Cerebellar cortex (tissue), 1 donor: ENCODE data around the gene APBB1.

Experiments used
- DNase-seq: peaks from one replicate; pipeline ENCODE4 v3.0.0-alpha.2; 2015; ENCODE audit warnings: low spot score

The APBB1 gene

GRCh38 chr11:6391537-6392134, 27.3 kb downstream of the APBB1 start:
- DNase-seq: no peak

- DNase-seq: no peak
Observed at GRCh38 chr11:6390718-6391469, 28.0 kb downstream of the APBB1 start.

GRCh38 chr11:6389905-6390717, 28.8 kb downstream of the APBB1 start, which contains the start of gene SMPD1:
TSS of gene SMPD1 (plus strand) at chr11:6390474. CDS start at chr11:6390599, 125 bp downstream.
- DNase-seq: peak; percentile 88

GRCh38 chr11:6388748-6389147, 30.1 kb downstream of the APBB1 start:
- DNase-seq: no peak

- no peak for DNase-seq
Observed at GRCh38 chr11:6387811-6388599, 30.9 kb downstream of the APBB1 start.

- DNase-seq: no peak
Observed at GRCh38 chr11:6385046-6385777, 33.7 kb downstream of the APBB1 start.

- no peak for DNase-seq
Observed at GRCh38 chr11:6378640-6378989, 40.3 kb downstream of the APBB1 start.

GRCh38 chr11:6377902-6378639, 40.8 kb downstream of the APBB1 start:
- no peak for DNase-seq

- no peak for DNase-seq
Observed at GRCh38 chr11:6371825-6372224, 47.1 kb downstream of the APBB1 start.

GRCh38 chr11:6365659-6366058, 53.2 kb downstream of the APBB1 start:
- no peak for DNase-seq

- DNase-seq: peak; percentile 90
Observed at GRCh38 chr11:6362873-6363678, 55.8 kb downstream of the APBB1 start.

GRCh38 chr11:6362185-6362872, 56.6 kb downstream of the APBB1 start:
- no peak for DNase-seq

- no peak for DNase-seq
Observed at GRCh38 chr11:6360183-6360582, 58.7 kb downstream of the APBB1 start.

- DNase-seq: peak; percentile 65
Observed at GRCh38 chr11:6357222-6357621, 61.7 kb downstream of the APBB1 start.

- no peak for DNase-seq
Observed at GRCh38 chr11:6356503-6357055, 62.3 kb downstream of the APBB1 start.

- DNase-seq: no peak
Observed at GRCh38 chr11:6354651-6355485, 64.0 kb downstream of the APBB1 start.

GRCh38 chr11:6353367-6353987, 65.4 kb downstream of the APBB1 start:
- DNase-seq: peak; percentile 72
